GM19328 (cell line): Measurements from ENCODE around the gene MSI2.

Experiments used
- ATAC-seq: cut with Tn5 transposase; IDR thresholded peaks from one replicate; pipeline ENCODE4 v1.9.1; 2021; ENCODE audit warnings: mild to moderate bottlenecking, moderate library complexity; ENCODE audit not compliant: unreplicated experiment

Gene MSI2

GRCh38 chr17:57640079-57640478 is 383.8 kb downstream of the MSI2 start:
- no peak for ATAC-seq

- ATAC-seq, result no peak
These were observed 385.4 kb downstream of the MSI2 start for GRCh38 chr17:57641761-57642160.

- ATAC-seq, result no peak
These were observed 386.7 kb downstream of the MSI2 start for GRCh38 chr17:57643062-57643461.

GRCh38 chr17:57644326-57644725 is 388.0 kb downstream of the MSI2 start:
- ATAC-seq, result no peak

- no peak for ATAC-seq
These were observed 389.8 kb downstream of the MSI2 start for GRCh38 chr17:57645950-57646665.

- ATAC-seq, result no peak
These were observed 392.4 kb downstream of the MSI2 start for GRCh38 chr17:57648720-57649119.

GRCh38 chr17:57649191-57649590 is 392.9 kb downstream of the MSI2 start:
- ATAC-seq, result no peak

- ATAC-seq, result no peak
These were observed 393.6 kb downstream of the MSI2 start for GRCh38 chr17:57649731-57650484.

- no peak for ATAC-seq
These were observed 394.2 kb downstream of the MSI2 start for GRCh38 chr17:57650548-57650947.

- ATAC-seq, result no peak
These were observed 395.1 kb downstream of the MSI2 start for GRCh38 chr17:57651451-57651850.

GRCh38 chr17:57651996-57652395 is 395.7 kb downstream of the MSI2 start:
- ATAC-seq, result no peak

- no peak for ATAC-seq
These were observed 396.5 kb downstream of the MSI2 start for GRCh38 chr17:57652811-57653210.

GRCh38 chr17:57653279-57653678 is 397.0 kb downstream of the MSI2 start:
- no peak for ATAC-seq

- ATAC-seq, result no peak
These were observed 397.9 kb downstream of the MSI2 start for GRCh38 chr17:57654040-57654775.

- ATAC-seq, result no peak
These were observed 399.2 kb downstream of the MSI2 start for GRCh38 chr17:57655553-57655952.

GRCh38 chr17:57657211-57657610 is 400.9 kb downstream of the MSI2 start:
- ATAC-seq, result no peak

GRCh38 chr17:57662041-57662440 is 405.7 kb downstream of the MSI2 start:
- no peak for ATAC-seq

GRCh38 chr17:57662644-57663308 is 406.5 kb downstream of the MSI2 start:
- peak; percentile 70 for ATAC-seq

GRCh38 chr17:57663326-57664070 is 407.2 kb downstream of the MSI2 start:
- no peak for ATAC-seq

- ATAC-seq, result no peak
These were observed 408.8 kb downstream of the MSI2 start for GRCh38 chr17:57665128-57665527.
